Measurements from ENCODE around the gene SPACA6.

SPACA6 gene

DNA sequence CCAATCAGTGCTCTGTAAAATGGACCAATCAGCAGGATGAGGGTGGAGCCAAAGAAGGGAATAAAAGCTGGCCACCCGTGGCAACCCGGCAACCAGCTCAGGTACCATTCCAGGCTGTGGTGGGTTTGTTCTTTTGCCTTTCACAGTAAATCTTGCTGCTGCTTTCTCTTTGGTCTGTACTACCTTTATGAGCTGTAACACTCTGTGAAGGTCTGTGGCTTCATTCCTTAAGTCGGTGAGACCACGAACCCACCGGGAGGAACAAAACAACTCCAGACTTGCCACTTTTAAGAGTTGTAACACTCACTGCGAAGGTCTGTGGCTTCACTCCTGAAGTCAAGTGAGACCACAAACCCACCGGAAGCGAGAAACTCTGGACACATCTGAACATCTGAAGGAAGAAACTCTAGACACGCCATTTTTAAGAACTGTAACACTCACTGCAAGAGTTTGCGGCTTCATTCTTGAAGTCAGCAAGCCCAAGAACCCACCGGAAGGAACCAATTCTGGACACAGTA, 16.5 kb upstream of the SPACA6 start:
- H3K4me3 ChIP-seq (ENCODE audit: low read depth, low read length) = no peak overlapping the region
- TF ChIP-seq, protein P1, sequence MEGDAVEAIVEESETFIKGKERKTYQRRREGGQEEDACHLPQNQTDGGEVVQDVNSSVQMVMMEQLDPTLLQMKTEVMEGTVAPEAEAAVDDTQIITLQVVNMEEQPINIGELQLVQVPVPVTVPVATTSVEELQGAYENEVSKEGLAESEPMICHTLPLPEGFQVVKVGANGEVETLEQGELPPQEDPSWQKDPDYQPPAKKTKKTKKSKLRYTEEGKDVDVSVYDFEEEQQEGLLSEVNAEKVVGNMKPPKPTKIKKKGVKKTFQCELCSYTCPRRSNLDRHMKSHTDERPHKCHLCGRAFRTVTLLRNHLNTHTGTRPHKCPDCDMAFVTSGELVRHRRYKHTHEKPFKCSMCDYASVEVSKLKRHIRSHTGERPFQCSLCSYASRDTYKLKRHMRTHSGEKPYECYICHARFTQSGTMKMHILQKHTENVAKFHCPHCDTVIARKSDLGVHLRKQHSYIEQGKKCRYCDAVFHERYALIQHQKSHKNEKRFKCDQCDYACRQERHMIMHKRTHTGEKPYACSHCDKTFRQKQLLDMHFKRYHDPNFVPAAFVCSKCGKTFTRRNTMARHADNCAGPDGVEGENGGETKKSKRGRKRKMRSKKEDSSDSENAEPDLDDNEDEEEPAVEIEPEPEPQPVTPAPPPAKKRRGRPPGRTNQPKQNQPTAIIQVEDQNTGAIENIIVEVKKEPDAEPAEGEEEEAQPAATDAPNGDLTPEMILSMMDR (IDR thresholded peaks at IDR 0.05; ENCODE audit: borderline replicate concordance, insufficient read depth, low read depth, low read length) = no peak

DNA sequence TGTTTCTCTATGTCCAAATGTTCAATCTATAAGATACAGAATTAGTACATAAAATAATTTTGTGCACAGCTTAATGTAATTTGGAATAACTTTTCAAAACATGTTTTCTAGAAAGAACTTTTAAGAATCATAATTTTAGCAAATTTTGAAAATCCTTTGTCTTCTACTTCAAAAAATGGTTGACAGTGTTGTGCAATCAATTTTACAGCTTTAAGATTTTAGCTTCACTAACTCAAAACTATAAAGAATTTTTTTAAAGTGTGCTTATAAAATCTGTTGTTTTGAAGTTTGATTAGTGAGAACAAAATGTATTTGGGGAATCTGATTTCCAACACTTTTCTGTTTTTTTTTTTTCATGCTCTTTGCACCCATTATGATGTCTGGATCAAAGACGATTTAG, 12.7 kb upstream of the SPACA6 start:
- TF ChIP-seq, protein P1 (IDR thresholded peaks at IDR 0.05; ENCODE audit: borderline replicate concordance, insufficient read depth, low read depth, low read length) = no peak
- no peak overlapping the region for H3K4me3 ChIP-seq (ENCODE audit: low read depth, low read length)

DNA sequence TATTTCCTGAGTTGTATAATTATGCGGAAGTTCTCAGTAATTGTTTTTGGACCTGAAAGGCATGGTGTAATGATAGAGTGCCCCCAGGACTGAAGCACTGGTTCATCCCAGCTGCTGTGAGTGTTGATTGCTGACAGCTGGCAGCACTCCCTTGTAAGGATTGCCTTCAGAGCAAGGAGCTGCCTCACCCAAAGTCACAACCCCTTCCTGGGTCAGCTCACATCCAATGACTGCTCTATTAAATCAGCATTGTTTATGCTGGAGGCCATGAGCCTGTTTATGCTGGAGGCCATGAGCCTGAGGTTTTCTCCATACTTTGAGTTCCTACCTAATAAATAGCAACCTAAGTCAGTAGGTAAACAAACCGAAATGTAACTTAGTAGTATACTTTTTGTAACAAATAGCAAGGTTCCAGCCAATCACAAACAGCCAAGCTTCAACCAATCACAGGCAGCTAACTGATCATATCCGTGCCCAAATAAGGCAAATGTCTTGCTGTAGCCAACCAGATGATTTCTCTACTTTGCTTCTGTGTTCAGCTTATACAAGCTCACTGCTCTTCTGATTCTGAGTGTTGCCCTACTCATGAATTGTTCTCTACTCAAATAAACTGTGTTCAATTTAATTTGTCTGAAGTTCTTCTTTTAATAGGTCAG, 11.7 kb upstream of the SPACA6 start:
- H3K4me3 ChIP-seq (ENCODE audit: low read depth, low read length) = no peak overlapping the region
- TF ChIP-seq, protein P1 (IDR thresholded peaks at IDR 0.05; ENCODE audit: borderline replicate concordance, insufficient read depth, low read depth, low read length) = no peak

DNA sequence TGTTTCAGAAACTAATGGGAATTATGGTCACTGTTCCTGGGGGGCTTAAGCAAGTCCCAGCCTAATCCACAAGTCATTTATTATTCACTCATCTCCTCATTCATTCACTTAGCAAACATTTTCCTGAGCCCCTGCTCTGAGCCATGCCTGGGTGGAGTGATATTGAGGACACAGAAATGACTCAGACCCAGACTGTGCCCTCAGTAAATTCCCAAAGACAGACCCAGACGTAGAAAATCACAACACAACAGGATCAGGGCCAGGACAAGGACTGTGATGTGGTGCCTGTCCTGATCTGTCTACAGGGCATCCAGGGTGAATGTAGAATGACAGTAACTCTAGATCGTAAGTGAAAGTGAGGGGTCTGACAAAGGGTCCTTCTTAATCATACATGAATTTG, 7.0 kb upstream of the SPACA6 start:
- TF ChIP-seq, protein P1 (IDR thresholded peaks at IDR 0.05; ENCODE audit: borderline replicate concordance, insufficient read depth, low read depth, low read length) = no peak
- H3K4me3 ChIP-seq (ENCODE audit: low read depth, low read length) = no peak overlapping the region

DNA sequence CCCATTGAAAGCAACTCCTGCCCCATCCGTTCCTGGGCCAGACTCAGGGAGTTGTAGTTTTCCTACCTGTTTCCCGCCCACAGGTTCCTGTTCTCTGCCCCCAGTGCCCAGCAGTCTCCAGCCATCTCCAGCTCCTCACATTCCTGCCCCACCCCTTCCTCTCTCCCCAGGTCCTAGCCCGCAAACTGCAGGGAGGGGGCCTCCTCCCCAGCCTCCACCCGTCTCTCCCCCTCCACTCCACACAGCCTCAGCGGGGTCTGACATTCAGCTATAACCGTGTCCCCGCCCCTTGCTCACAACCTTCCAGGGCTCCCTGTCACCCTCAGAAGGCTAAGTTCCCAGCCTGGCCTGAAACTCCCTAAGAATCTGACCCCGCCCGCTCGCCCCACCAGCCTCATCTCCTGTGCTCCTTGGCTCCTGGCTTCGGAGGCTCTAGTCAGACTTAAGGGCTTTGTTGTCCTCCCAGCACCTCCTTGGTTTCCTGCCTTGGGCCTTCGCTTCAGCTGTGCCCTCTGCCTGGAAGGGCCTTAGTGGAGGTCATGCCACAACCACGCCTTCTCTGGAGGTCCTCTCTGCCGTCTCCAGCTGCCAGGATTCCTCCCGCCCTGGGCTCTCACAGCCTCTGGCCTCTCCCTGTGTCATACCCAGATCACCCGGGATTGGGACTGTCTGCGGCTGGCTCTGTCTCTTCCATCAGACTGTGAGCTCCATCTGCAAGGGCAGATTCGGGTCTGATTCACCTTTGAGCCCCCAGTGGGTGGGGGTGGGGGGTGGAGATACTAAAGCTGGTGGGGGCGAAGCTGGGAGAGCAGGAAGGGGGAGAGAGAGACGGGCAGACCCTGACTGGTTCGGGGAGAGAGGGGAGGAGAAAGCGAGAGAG, 5.1 kb upstream of the SPACA6 start:
- TF ChIP-seq, protein P1 (IDR thresholded peaks at IDR 0.05; ENCODE audit: borderline replicate concordance, insufficient read depth, low read depth, low read length) = no peak

DNA sequence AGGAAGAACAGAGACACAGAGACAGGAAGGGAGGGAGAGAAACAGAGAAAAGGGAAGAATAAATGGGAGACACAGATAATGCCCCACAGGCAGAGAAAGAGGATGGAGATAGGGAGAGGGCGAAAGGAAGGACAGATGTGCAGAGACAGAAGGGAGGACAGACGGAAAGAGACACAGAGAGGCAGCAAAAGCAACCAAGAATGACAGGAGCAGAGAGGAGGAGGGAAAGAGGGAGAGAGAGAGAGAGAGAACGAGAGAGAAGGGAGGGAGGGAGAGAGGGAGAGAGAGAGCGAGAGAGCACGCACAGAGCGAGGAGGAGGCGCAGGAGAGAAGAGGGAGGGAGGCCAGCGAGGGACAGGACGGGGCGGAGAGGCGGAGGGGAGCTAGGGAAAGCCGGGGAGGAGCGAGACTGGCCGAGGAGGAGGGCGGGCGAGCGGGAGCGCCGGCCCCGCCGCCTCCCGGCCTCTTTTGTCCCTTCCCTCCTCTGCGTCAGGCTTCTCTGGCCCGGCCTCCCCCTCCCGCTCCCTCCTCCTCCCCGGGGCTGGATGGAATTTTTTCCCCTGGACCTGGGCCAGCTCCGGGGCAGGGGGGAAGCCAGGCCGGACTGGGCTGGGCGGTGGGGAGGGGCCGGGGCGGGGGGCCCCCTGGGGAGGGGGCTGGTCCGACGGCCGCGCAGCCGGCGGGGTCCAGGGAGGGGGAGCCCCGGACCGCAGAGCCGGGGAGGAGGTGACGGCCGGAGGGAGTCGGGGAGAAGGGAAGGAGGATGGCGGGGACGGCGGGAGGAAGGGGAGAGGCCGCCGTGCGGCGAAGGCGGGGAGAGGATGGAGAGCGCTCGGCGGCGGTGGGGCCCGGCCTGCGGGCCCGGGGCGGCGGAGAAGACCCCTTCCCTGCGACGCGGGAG, 4.2 kb upstream of the SPACA6 start:
- TF ChIP-seq, protein P1 (IDR thresholded peaks at IDR 0.05; ENCODE audit: borderline replicate concordance, insufficient read depth, low read depth, low read length) = no peak
- no peak overlapping the region for H3K4me3 ChIP-seq (ENCODE audit: low read depth, low read length)

More for the DNA sequence above, 5.1 kb upstream of the SPACA6 start:
- no peak overlapping the region for H3K4me3 ChIP-seq (ENCODE audit: low read depth, low read length)

Measured in GM12875 (cell line).